Mucosa of gallbladder (tissue), 1 donor: ENCODE results near the gene SHISA9. TPM values are rescaled to one million over a fixed set of nuclear protein-coding genes. Genes with fewer than 3 reads are reported as not detected.
"Not testable (repeated sequence)": the region's sequence is repeated elsewhere in the genome, so short reads cannot be mapped to it uniquely, and the experiment has no call there.

Experiments used
- DNase-seq: peaks from one replicate; pipeline ENCODE4 v3.0.0-alpha.2; 2020; ENCODE audit warnings: low spot score
- total RNA-seq: library from RNA; stranded (reverse); gene quantifications from one replicate; pipeline ENCODE4 v1.2.1, GENCODE V29; 2021
- donor health status: DM: no; HTN: no; CAD: no.

Gene SHISA9
- 0.89 TPM for total RNA-seq

- no peak for DNase-seq
Observed at GRCh38 chr16:12901597-12902461, at the start of gene SHISA9. Gene SHISA9, plus strand, starts transcription at chr16:12901598.

DNA sequence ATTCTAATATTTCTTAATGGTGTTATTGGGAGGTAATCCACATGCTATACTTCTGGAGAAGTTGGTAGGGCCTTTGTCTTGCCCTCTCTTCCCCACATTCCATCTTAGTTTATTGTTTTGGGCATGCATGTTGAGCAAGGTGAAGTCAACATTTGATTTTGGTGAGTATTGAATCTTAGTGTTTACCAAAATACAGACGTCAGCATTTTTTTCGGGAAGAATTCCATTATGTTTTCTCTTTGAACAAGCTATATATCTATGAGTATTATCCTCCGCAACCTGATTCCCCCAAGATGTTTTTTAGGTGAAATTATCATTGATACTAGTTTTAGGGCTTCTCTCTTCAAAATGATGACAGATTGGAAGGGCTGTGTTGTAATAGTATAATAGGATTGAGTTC, 47.4 kb upstream of the SHISA9 start:
- DNase-seq: no peak

- not testable (repeated sequence) for DNase-seq
Observed at GRCh38 chr16:12857435-12857834, 44.0 kb upstream of the SHISA9 start.

- no peak for DNase-seq
Observed at GRCh38 chr16:12862327-12862726, 39.1 kb upstream of the SHISA9 start.

DNA sequence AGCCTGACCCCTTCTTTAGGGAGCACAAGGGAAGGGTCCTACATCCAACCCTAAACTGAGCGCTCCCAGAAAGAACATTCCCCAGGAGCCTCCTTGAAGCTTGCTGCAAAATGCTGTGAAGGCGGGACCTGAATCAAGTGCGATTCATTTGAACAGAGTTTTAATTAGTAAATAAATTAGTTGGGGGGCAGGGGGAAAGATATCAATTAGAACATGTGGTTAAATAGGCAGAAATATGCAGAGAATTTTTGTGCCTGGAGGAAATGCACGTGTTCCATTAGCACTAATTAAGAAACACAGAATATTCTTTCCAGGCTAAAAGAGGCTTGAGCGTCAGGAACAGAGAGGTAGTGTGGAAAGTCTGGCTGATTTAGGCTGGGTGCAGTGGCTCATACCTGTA, 38.5 kb upstream of the SHISA9 start:
- DNase-seq: no peak

DNA sequence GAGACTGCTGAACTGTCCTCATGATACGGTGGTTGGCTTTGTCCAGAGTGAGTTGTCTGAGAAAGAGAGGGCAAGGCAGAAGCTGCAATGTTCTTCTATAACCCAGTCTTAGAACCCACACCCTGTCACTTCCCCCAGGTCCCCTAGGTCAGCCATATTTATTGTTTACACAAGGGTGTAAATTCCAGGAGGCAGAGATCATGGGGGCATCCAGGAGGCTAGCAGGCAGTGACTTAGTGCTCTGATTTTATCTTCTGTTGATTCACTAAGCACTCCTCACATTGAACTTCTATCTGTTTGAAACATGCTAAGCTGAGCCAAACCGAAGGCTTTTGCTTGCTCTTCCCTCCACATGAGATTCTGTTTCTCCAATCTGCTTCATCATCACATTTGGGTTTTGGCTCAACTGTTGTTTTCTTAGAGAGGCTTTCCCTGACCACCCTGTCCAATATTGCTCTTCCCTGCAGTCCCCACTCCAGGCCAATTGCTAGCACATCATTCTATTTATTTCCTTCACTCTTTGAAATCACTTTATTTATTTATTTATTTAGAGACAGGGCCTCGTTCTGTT, 34.3 kb upstream of the SHISA9 start:
- no peak for DNase-seq

DNA sequence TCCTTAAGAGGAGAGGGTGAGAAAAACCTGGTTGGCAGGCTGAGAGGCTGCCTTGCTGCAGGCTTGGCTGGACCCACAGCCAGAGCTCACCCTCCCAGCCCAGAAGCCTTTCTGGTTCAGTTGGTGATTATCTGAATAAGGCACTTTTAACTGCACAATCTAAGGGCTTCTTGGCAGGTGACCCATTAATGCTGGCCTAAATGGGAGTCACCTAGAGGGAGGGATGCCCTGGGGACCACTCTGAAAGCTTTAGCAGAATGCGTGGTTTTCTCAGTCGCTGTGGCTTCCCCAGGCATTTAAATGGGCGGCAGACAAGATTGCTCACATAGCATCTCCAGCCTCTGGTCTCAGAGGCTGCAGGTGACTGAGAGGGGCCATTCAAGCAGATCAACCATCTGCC, 33.2 kb upstream of the SHISA9 start:
- DNase-seq: no peak

- DNase-seq: no peak
Observed at GRCh38 chr16:12868788-12869187, 32.6 kb upstream of the SHISA9 start.

DNA sequence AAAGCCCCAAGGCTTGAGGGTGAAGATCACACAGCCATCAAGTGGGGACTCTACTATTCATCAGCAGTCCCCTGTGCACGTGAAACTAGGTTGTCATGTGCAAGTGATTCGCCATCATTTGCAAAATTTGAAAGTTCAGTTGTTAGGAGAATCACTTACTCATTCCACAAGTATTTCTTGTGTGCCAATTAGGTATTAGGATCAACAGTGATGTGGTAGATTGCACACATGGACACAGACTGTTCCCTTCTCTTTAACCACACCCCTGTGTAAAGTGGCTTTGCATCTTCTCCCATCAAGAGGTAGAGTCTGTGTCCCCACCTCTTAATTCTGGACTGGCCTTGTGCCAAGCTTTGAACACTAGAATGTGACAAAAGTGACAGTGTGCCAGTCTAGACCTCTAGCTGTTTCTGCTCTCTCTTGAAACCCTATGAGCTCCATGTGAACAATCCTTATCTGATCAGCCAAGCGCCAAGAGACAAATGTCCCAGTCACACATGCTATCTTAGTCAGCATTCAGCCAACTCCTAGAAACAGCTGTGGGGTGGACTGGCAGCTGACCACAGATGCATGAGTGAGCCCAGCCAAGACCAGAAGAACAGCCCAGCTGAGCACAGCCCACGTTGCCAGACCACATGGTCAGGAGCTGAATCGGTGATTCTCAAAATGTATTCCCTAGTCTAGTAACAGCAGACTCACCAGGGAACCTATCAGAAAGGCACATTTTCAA, 31.5 kb upstream of the SHISA9 start:
- DNase-seq: no peak

- no peak for DNase-seq
Observed at GRCh38 chr16:12871784-12872183, 29.6 kb upstream of the SHISA9 start.

GRCh38 chr16:12874186-12874585, 27.2 kb upstream of the SHISA9 start:
- DNase-seq: no peak

DNA sequence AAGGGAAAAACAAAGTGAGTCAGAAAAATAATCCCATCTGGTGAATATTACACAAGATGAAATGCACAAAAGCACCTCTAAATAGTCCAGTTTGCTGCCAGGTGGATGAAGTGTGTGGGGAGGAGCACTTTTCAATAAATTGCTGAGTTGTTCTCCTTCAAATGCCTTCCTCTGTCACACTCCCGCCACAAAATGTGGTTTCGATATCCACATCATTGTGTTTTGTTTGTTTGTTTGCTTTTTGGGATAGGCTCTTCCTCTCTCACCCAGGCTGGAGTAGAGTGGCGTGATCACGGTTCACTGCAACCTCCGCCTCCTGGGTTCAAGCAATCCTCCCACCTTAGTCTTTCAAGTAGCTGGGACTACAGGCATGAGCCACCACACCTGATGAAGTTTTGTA, 24.6 kb upstream of the SHISA9 start:
- no peak for DNase-seq

GRCh38 chr16:12878973-12879372, 22.4 kb upstream of the SHISA9 start:
- DNase-seq: no peak

DNA sequence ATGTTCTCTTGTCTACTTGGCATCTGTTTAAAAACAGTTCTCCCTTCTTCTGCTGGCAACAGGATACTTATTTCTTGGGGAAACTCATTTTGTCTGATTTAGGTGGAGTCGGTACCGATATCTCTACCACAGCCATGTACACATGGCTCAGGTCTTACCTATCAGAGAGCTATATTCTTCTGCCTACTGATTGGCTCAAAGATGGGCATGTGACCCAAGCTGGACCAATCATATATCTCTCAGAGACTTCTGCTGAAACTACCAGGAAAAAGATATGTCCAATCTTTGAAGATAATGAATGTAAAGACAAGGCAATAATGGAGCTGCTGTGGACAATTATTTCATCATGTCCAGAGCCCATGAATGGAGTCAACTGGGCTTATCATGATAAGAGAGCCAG, 21.6 kb upstream of the SHISA9 start:
- no peak for DNase-seq

GRCh38 chr16:12881182-12881581, 20.2 kb upstream of the SHISA9 start:
- no peak for DNase-seq

DNA sequence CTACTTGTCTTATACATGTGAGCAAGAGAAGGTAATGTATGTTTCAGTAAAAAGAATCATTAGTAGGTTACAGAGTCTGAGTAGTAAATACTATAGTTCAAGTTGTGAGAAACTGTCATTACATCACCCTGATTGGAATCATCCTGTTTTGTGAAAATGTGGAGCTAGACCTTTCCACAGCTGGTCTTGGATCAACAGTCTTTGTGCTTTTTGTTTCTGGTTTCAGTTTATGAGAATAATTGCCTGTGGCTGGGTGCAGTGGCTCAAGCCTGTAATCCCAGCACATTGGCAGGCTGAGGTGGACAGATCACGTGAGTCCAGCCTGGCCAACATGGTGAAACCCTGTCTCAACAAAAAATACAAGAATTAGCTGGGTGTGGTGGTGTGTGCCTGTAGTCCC, 19.7 kb upstream of the SHISA9 start:
- no peak for DNase-seq

DNA sequence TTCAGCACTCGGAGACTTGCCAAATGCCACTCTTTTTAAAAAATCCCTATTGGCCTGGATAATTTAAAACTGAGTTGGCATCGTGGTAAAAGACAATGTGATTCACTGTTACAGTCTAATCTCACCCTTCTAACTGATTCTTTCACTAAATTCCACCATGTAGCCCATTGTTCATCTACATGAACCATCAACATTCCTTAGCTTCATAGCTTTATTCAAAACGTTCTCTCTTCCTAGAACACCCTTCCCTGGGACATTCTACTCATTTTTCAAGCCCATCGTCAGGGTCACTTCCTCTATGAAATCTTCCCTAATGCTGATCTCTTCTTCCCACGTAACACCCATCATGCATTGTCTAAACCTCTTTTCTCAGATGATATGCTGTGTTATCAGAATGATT, 15.7 kb upstream of the SHISA9 start:
- no peak for DNase-seq

- DNase-seq: no peak
Observed at GRCh38 chr16:12891836-12892235, 9.6 kb upstream of the SHISA9 start.

- no peak for DNase-seq
Observed at GRCh38 chr16:12893050-12893750, 8.2 kb upstream of the SHISA9 start.

GRCh38 chr16:12896562-12896961, 4.8 kb upstream of the SHISA9 start:
- no peak for DNase-seq

GRCh38 chr16:12898551-12898950, 2.8 kb upstream of the SHISA9 start:
- no peak for DNase-seq

DNA sequence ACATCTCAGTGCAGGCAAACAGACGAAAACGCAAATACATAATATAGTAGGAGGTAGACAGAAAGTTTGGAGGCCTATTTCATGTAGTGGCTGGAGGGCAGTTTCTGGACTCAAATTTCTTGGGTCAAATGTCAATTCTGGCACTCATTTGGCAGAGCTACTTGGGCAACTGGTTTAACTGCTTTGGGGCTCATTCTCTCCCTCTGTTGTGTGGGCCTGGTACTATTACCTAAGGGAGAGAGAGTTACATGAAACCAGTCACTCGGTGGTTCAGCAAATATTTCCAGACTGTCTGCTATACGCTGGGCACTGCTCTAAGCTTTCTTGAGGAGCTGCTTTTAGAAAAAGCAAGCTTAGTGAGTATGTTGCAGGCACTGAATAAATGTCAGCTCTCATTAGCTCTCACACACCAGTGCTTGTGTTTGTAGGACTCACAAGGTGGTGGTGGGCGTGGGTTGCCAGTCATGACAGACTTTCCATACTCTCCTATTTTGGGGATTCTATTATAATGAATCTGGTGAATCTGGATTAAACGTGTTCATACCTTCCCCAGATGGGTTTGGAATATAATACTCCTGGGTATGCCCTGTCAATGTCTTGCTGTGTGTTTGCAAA, 1.8 kb upstream of the SHISA9 start:
- no peak for DNase-seq
